GM21529 (cell line): ENCODE measurements around the gene NPAS3.
"Not testable (repeated sequence)": the region's sequence is repeated elsewhere in the genome, so short reads cannot be mapped to it uniquely, and the experiment has no call there.

ENCODE experiments used
- ATAC-seq: cut with Tn5 transposase; IDR thresholded peaks from one replicate; pipeline ENCODE4 v1.9.1; 2021; ENCODE audit not compliant: unreplicated experiment

NPAS3 gene

GRCh38 chr14:33065634-33066033, 127.0 kb downstream of the NPAS3 start:
- ATAC-seq: no peak

- ATAC-seq: no peak
Observed at GRCh38 chr14:33068040-33068439, 129.4 kb downstream of the NPAS3 start.

GRCh38 chr14:33068626-33069025, 129.9 kb downstream of the NPAS3 start:
- ATAC-seq: no peak

- ATAC-seq: no peak
Observed at GRCh38 chr14:33070475-33070874, 131.8 kb downstream of the NPAS3 start.

GRCh38 chr14:33073023-33073422, 134.3 kb downstream of the NPAS3 start:
- no peak for ATAC-seq

- ATAC-seq: no peak
Observed at GRCh38 chr14:33081259-33081658, 142.6 kb downstream of the NPAS3 start.

GRCh38 chr14:33085799-33086198, 147.1 kb downstream of the NPAS3 start:
- ATAC-seq: no peak

- not testable (repeated sequence) for ATAC-seq
Observed at GRCh38 chr14:33088274-33088673, 149.6 kb downstream of the NPAS3 start.

- no peak for ATAC-seq
Observed at GRCh38 chr14:33098016-33098415, 159.3 kb downstream of the NPAS3 start.

- ATAC-seq: no peak
Observed at GRCh38 chr14:33103489-33103888, 164.8 kb downstream of the NPAS3 start.

GRCh38 chr14:33103966-33104365, 165.3 kb downstream of the NPAS3 start:
- ATAC-seq: no peak

- no peak for ATAC-seq
Observed at GRCh38 chr14:33110737-33111443, 172.2 kb downstream of the NPAS3 start.

- ATAC-seq: no peak
Observed at GRCh38 chr14:33114331-33114730, 175.7 kb downstream of the NPAS3 start.

GRCh38 chr14:33118668-33119067, 180.0 kb downstream of the NPAS3 start:
- ATAC-seq: no peak

- ATAC-seq: no peak
Observed at GRCh38 chr14:33120341-33120740, 181.7 kb downstream of the NPAS3 start.

- ATAC-seq: no peak
Observed at GRCh38 chr14:33120966-33121365, 182.3 kb downstream of the NPAS3 start.

- no peak for ATAC-seq
Observed at GRCh38 chr14:33123281-33123680, 184.6 kb downstream of the NPAS3 start.

- no peak for ATAC-seq
Observed at GRCh38 chr14:33126433-33126832, 187.8 kb downstream of the NPAS3 start.

GRCh38 chr14:33127531-33127930, 188.9 kb downstream of the NPAS3 start:
- ATAC-seq: no peak

GRCh38 chr14:33131801-33132200, 193.1 kb downstream of the NPAS3 start:
- no peak for ATAC-seq

GRCh38 chr14:33134162-33134561, 195.5 kb downstream of the NPAS3 start:
- no peak for ATAC-seq

GRCh38 chr14:33134975-33135374, 196.3 kb downstream of the NPAS3 start:
- no peak for ATAC-seq
